ENCODE data around the gene PRR30.

DNA sequence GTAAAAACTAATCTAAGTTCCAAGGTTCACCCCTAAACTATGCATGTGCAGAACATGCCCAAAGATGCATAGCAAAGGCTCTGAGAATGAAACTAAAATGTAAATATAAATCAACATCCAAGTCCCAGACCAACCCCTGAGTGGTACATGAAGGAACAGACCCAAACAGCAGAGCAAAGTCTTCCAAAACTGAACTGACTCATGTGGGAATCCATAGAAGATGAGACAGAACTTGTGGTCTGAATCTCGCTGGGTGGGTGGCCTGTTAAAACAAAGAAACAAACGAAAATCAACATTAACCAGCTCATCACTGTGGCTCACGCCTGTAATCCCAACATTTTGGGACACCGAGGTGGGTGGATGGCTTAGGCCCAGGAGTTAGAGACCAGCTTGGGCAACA is 43.1 kb upstream of the PRR30 start:
- TF ChIP-seq, protein P1, sequence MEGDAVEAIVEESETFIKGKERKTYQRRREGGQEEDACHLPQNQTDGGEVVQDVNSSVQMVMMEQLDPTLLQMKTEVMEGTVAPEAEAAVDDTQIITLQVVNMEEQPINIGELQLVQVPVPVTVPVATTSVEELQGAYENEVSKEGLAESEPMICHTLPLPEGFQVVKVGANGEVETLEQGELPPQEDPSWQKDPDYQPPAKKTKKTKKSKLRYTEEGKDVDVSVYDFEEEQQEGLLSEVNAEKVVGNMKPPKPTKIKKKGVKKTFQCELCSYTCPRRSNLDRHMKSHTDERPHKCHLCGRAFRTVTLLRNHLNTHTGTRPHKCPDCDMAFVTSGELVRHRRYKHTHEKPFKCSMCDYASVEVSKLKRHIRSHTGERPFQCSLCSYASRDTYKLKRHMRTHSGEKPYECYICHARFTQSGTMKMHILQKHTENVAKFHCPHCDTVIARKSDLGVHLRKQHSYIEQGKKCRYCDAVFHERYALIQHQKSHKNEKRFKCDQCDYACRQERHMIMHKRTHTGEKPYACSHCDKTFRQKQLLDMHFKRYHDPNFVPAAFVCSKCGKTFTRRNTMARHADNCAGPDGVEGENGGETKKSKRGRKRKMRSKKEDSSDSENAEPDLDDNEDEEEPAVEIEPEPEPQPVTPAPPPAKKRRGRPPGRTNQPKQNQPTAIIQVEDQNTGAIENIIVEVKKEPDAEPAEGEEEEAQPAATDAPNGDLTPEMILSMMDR (IDR thresholded peaks at IDR 0.05): no peak
- no peak for TF ChIP-seq POLR2A (IDR thresholded peaks at IDR 0.05)
